Nephron (organoid): ENCODE measurements around the gene ARHGEF11.

Source experiments
- H3K27ac Mint-ChIP-seq, 3 experiments: 2 replicates each; pipeline ENCODE4 v1.8.0; 2020; ENCODE audit warnings: mixed read lengths in 3 of 3, mild to moderate bottlenecking in 2 of 3, moderate library complexity in 1 of 3
- H3K27me3 Mint-ChIP-seq: 2 replicates; pipeline ENCODE4 v1.8.0; 2021; ENCODE audit warnings: low read depth, mild to moderate bottlenecking, moderate library complexity, mixed read lengths
- H3K36me3 Mint-ChIP-seq: 2 replicates; pipeline ENCODE4 v1.8.0; 2020; ENCODE audit warnings: low read depth, mixed read lengths
- H3K4me1 Mint-ChIP-seq: 2 replicates; pipeline ENCODE4 v1.8.0; 2020; ENCODE audit warnings: mixed read lengths
- H3K4me3 Mint-ChIP-seq, 3 experiments: 2 replicates each; pipeline ENCODE4 v1.8.0; 2020; ENCODE audit warnings: mild to moderate bottlenecking in 3 of 3, mixed read lengths in 3 of 3, moderate library complexity in 2 of 3
- H3K9me3 Mint-ChIP-seq: 2 replicates; pipeline ENCODE4 v1.8.0; 2020; ENCODE audit warnings: mixed read lengths
- CTCF ChIP-seq, 3 experiments: fragments of 200-600 bp; sonication (generic); IDR thresholded peaks; one replicate each; pipeline ENCODE4 v1.5.0; 2021; ENCODE audit warnings: antibody characterized with exemption in 3 of 3; ENCODE audit not compliant: unreplicated experiment in 3 of 3

The ARHGEF11 gene

GRCh38 chr1:156895927-156896326 is 149.6 kb downstream of the ARHGEF11 start:
- H3K4me3 Mint-ChIP-seq, result peak overlapping the region in 2 of 3 experiments; percentile 19 to 78
- peak overlapping the region; percentile 83 to 94 (median 83) for H3K27ac Mint-ChIP-seq
- no peak for TF ChIP-seq CTCF (IDR thresholded peaks at IDR 0.05; ENCODE audit: unreplicated experiment in 3 of 3)
- peaks cover 47% of the 10 kb centered on the region for H3K27me3 Mint-ChIP-seq
- H3K9me3 Mint-ChIP-seq, result no peaks in the 10 kb centered on the region
- H3K4me1 Mint-ChIP-seq, result peaks cover 51% of the 10 kb centered on the region
- no peaks in the 10 kb centered on the region for H3K36me3 Mint-ChIP-seq

- Mint-ChIP-seq H3K27ac (peak overlapping the region; percentile 83 to 94 (median 83)), H3K4me1 (peaks cover 50% of the 10 kb centered on the region), H3K36me3 (no peaks in the 10 kb centered on the region), H3K27me3 (peaks cover 50% of the 10 kb centered on the region), H3K9me3 (no peaks in the 10 kb centered on the region), H3K4me3 (peak overlapping the region; percentile 58 to 78 (median 72))
- no peak for TF ChIP-seq CTCF (IDR thresholded peaks at IDR 0.05; ENCODE audit: unreplicated experiment in 3 of 3)
Measured at GRCh38 chr1:156895455-156895812, 150.1 kb downstream of the ARHGEF11 start.

- Mint-ChIP-seq H3K4me1 (peaks cover 50% of the 10 kb centered on the region), H3K27me3 (peaks cover 56% of the 10 kb centered on the region), H3K4me3 (peak overlapping the region; percentile 58 to 78 (median 72)), H3K27ac (peak overlapping the region; percentile 83 to 94 (median 83)), H3K9me3 (no peaks in the 10 kb centered on the region), H3K36me3 (no peaks in the 10 kb centered on the region)
- no peak for TF ChIP-seq CTCF (IDR thresholded peaks at IDR 0.05; ENCODE audit: unreplicated experiment in 3 of 3)
Measured at GRCh38 chr1:156894711-156895454, 150.7 kb downstream of the ARHGEF11 start.

- no peaks in the 10 kb centered on the region for H3K9me3 Mint-ChIP-seq
- peaks cover 56% of the 10 kb centered on the region for H3K27me3 Mint-ChIP-seq
- peak overlapping the region; percentile 75 to 79 (median 78) for H3K4me3 Mint-ChIP-seq
- peak overlapping the region; percentile 79 to 94 (median 83) for H3K27ac Mint-ChIP-seq
- H3K4me1 Mint-ChIP-seq, result peaks cover 49% of the 10 kb centered on the region
- H3K36me3 Mint-ChIP-seq, result no peaks in the 10 kb centered on the region
- no peak for TF ChIP-seq CTCF (IDR thresholded peaks at IDR 0.05; ENCODE audit: unreplicated experiment in 3 of 3)
Measured at GRCh38 chr1:156894001-156894400, 151.5 kb downstream of the ARHGEF11 start.

- Mint-ChIP-seq H3K4me1 (peaks cover 47% of the 10 kb centered on the region), H3K27me3 (peaks cover 52% of the 10 kb centered on the region), H3K9me3 (no peaks in the 10 kb centered on the region), H3K4me3 (peak within 1 kb of the TSS; percentile 75 to 79 (median 78)), H3K36me3 (no peaks in the 10 kb centered on the region), H3K27ac (peak within 1 kb of the TSS; percentile 79 to 94 (median 83))
- peak in 1 of 3 experiments; percentile 18 for TF ChIP-seq CTCF (IDR thresholded peaks at IDR 0.05; ENCODE audit: unreplicated experiment in 3 of 3)
Measured at GRCh38 chr1:156893048-156893953, 152.2 kb downstream of the ARHGEF11 start, which contains the start of gene PEAR1. Gene PEAR1, plus strand, starts transcription at chr1:156893718. Its CDS starts 10,209 bp downstream, at chr1:156903927.
